HepG2 (cell line): ENCODE data around the gene RNASE12. TPM values are rescaled to one million over a fixed set of nuclear protein-coding genes. Genes with fewer than 3 reads are reported as not detected.
A peak's percentile ranks its signal among the peaks of the same experiment; 100 is the strongest.

Experiments used
- ARNTL ChIP-seq: sonication (generic); formaldehyde crosslinking; IDR thresholded peaks from 2 replicates; pipeline ENCODE4 v1.4.0; 2020; ENCODE audit warnings: mild to moderate bottlenecking, missing genetic modification reagents
- CHD2 ChIP-seq: IDR thresholded peaks from 2 replicates; pipeline ENCODE4 v1.6.1; 2011; ENCODE audit warnings: low read depth, low read length, improper control_type of control experiment
- DNMT1 ChIP-seq: sonication (generic); formaldehyde crosslinking; IDR thresholded peaks from 2 replicates; pipeline ENCODE4 v1.5.1; 2020; ENCODE audit warnings: mild to moderate bottlenecking, missing genetic modification reagents
- ETV5 ChIP-seq: IDR thresholded peaks from 2 replicates; pipeline ENCODE4 v1.6.1; 2018; ENCODE audit warnings: missing biosample characterization, missing genetic modification reagents, inconsistent platforms, borderline replicate concordance
- FOXP1 ChIP-seq, 2 experiments: fragments of 450-650 bp in 1 of 2; IDR thresholded peaks; 2 replicates each; pipeline ENCODE4 v1.6.1; 2017 to 2018; ENCODE audit warnings: antibody characterized with exemption in 1 of 2
- HNRNPH1 ChIP-seq: fragments of 200-400 bp; formaldehyde crosslinking; optimal IDR thresholded peaks from 2 replicates; pipeline ENCODE3; 2017; ENCODE audit warnings: mild to moderate bottlenecking, low read depth, low read length
- HOXA3 ChIP-seq: sonication (generic); formaldehyde crosslinking; IDR thresholded peaks from 2 replicates; pipeline ENCODE4 v1.5.0; 2020; ENCODE audit warnings: missing genetic modification reagents
- KDM3A ChIP-seq: IDR thresholded peaks from 2 replicates; pipeline ENCODE4 v1.6.1; 2018; ENCODE audit warnings: low read depth, missing compliant biosample characterization
- MLX ChIP-seq: IDR thresholded peaks from 2 replicates; pipeline ENCODE4 v1.6.1; 2016
- MXD3 ChIP-seq: IDR thresholded peaks from 2 replicates; pipeline ENCODE4 v1.6.1; 2016; ENCODE audit warnings: mild to moderate bottlenecking, missing biosample characterization, missing genetic modification reagents
- NCOA2 ChIP-seq: sonication (generic); formaldehyde crosslinking; IDR thresholded peaks from 2 replicates; pipeline ENCODE4 v1.8.0; 2022; ENCODE audit warnings: inconsistent platforms
- RARA ChIP-seq: IDR thresholded peaks from 2 replicates; pipeline ENCODE4 v1.6.1; 2016; ENCODE audit warnings: missing genetic modification reagents, missing compliant biosample characterization
- SALL1 ChIP-seq: sonication (generic); formaldehyde crosslinking; IDR thresholded peaks from 2 replicates; pipeline ENCODE4 v1.8.0; 2022; ENCODE audit warnings: mild to moderate bottlenecking, missing genetic modification reagents
- SAP130 ChIP-seq: IDR thresholded peaks from 2 replicates; pipeline ENCODE4 v1.6.1; 2016; ENCODE audit warnings: low read depth
- TCF7 ChIP-seq: sonication (generic); IDR thresholded peaks from 2 replicates; pipeline ENCODE4 v1.6.1; 2016; ENCODE audit warnings: antibody characterized with exemption, low read depth
- ZNF101 ChIP-seq: sonication (generic); formaldehyde crosslinking; IDR thresholded peaks from 2 replicates; pipeline ENCODE4 v1.4.0; 2020; ENCODE audit warnings: mild to moderate bottlenecking, low read depth, missing genetic modification reagents, borderline replicate concordance
- ZNF256 ChIP-seq: sonication (generic); formaldehyde crosslinking; conservative IDR thresholded peaks from 2 replicates; pipeline ENCODE4 v1.4.0; 2020; ENCODE audit warnings: missing genetic modification reagents
- ZNF317 ChIP-seq: sonication (generic); formaldehyde crosslinking; IDR thresholded peaks from 2 replicates; pipeline ENCODE4 v1.5.0; 2020; ENCODE audit warnings: mild to moderate bottlenecking, missing genetic modification reagents
- ZNF354B ChIP-seq: sonication (generic); formaldehyde crosslinking; IDR thresholded peaks from 2 replicates; pipeline ENCODE4 v1.8.0; 2022; ENCODE audit warnings: mild to moderate bottlenecking, missing genetic modification reagents
- ZNF567 ChIP-seq: sonication (generic); formaldehyde crosslinking; IDR thresholded peaks from 2 replicates; pipeline ENCODE4 v1.8.1; 2023; ENCODE audit warnings: mild to moderate bottlenecking, missing genetic modification reagents, borderline replicate concordance
- ZNF691 ChIP-seq: sonication (generic); formaldehyde crosslinking; IDR thresholded peaks from 2 replicates; pipeline ENCODE4 v1.4.0; 2020; ENCODE audit warnings: missing genetic modification reagents, low read depth, mild to moderate bottlenecking, borderline replicate concordance
- ZNF784 ChIP-seq: sonication (generic); formaldehyde crosslinking; IDR thresholded peaks from 2 replicates; pipeline ENCODE4 v1.5.1; 2020; ENCODE audit warnings: missing genetic modification reagents, mild to moderate bottlenecking, borderline replicate concordance
- polyA plus RNA-seq, 8 experiments: library from polyadenylated mRNA; depleted of rRNA in 3 of 8; stranded (reverse) in 7 of 8; unstranded in 1 of 8; fragments of >200 nt; fragmentation: Illumina TruSeq in 4 of 8; extraction: Trizol in 4 of 8; gene quantifications; 2 replicates each; pipeline versions ENCODE4 v1.2.1 to v1.2.3, GENCODE V29; 2011 to 2016; ENCODE audit warnings: low read depth in 4 of 8, missing spikeins in 1 of 8, mixed read lengths in 1 of 8; ENCODE audit not compliant: insufficient read depth in 1 of 8
- total RNA-seq, 5 experiments: library from RNA; depleted of rRNA; stranded (reverse); fragments of >200 nt; fragmentation: Illumina TruSeq; extraction: Trizol; gene quantifications; 2 replicates each; pipeline ENCODE4 v1.2.3, GENCODE V29; 2016; ENCODE audit warnings: low read depth in 1 of 5
- TF ChIP-seq, protein P1 (sequence below): sonication (generic); formaldehyde crosslinking; IDR thresholded peaks from 2 replicates; pipeline ENCODE4 v1.5.1; 2020; ENCODE audit warnings: mild to moderate bottlenecking, missing genetic modification reagents, borderline replicate concordance

The RNASE12 gene
- total and polyA plus RNA-seq, 2 of the 13 experiments (the other 11 are each of a cell fraction or from before 2014, with no cell fraction given), result not detected

GRCh38 chr14:20620798-20621478 lies 29.8 kb upstream of the RNASE12 start (continued):
- peak; percentile 63; the same call in 1 of the 2 replicates for TF ChIP-seq ZNF691 (CRISPR knock-in tag)
- no peak for TF ChIP-seq DNMT1 (CRISPR knock-in tag)
- TF ChIP-seq ARNTL (CRISPR knock-in tag), result no peak
- no peak for TF ChIP-seq ZNF354B (CRISPR knock-in tag)
- no peak for TF ChIP-seq FOXP1 (IDR thresholded peaks at IDR 0.05)
- TF ChIP-seq FOXP1 (CRISPR knock-in tag; IDR thresholded peaks at IDR 0.05), result peak; percentile 51; the same call in 1 of the 2 replicates
- TF ChIP-seq ZNF101 (CRISPR knock-in tag), result no peak
- 0 out of 2 replicates have a peak, but pooled peaks have one; percentile 15 for TF ChIP-seq HOXA3 (CRISPR knock-in tag)
- no peak; the same call in 1 of the 2 replicates for TF ChIP-seq MLX (CRISPR knock-in tag)
- TF ChIP-seq ZNF256, result no peak
- TF ChIP-seq KDM3A (CRISPR knock-in tag), result no peak
- peak; percentile 66 for TF ChIP-seq SAP130 (CRISPR knock-in tag)
- TF ChIP-seq SALL1, result peak; percentile 41; the same call in 1 of the 2 replicates
- TF ChIP-seq RARA, result peak; percentile 16
- TF ChIP-seq NCOA2 (CRISPR knock-in tag), result peak; percentile 39; the same call in 1 of the 2 replicates
- TF ChIP-seq MXD3, result no peak
- TF ChIP-seq ZNF317 (CRISPR knock-in tag), result 0 out of 2 replicates have a peak, but pooled peaks have one; percentile 75
- no peak for TF ChIP-seq CHD2
- no peak for TF ChIP-seq ZNF567 (CRISPR knock-in tag)
- peak; percentile 81; the same call in 1 of the 2 replicates for TF ChIP-seq ETV5 (CRISPR knock-in tag)
- 0 out of 2 replicates have a peak, but pooled peaks have one; percentile 54 for TF ChIP-seq ZNF784
- TF ChIP-seq, protein P1, sequence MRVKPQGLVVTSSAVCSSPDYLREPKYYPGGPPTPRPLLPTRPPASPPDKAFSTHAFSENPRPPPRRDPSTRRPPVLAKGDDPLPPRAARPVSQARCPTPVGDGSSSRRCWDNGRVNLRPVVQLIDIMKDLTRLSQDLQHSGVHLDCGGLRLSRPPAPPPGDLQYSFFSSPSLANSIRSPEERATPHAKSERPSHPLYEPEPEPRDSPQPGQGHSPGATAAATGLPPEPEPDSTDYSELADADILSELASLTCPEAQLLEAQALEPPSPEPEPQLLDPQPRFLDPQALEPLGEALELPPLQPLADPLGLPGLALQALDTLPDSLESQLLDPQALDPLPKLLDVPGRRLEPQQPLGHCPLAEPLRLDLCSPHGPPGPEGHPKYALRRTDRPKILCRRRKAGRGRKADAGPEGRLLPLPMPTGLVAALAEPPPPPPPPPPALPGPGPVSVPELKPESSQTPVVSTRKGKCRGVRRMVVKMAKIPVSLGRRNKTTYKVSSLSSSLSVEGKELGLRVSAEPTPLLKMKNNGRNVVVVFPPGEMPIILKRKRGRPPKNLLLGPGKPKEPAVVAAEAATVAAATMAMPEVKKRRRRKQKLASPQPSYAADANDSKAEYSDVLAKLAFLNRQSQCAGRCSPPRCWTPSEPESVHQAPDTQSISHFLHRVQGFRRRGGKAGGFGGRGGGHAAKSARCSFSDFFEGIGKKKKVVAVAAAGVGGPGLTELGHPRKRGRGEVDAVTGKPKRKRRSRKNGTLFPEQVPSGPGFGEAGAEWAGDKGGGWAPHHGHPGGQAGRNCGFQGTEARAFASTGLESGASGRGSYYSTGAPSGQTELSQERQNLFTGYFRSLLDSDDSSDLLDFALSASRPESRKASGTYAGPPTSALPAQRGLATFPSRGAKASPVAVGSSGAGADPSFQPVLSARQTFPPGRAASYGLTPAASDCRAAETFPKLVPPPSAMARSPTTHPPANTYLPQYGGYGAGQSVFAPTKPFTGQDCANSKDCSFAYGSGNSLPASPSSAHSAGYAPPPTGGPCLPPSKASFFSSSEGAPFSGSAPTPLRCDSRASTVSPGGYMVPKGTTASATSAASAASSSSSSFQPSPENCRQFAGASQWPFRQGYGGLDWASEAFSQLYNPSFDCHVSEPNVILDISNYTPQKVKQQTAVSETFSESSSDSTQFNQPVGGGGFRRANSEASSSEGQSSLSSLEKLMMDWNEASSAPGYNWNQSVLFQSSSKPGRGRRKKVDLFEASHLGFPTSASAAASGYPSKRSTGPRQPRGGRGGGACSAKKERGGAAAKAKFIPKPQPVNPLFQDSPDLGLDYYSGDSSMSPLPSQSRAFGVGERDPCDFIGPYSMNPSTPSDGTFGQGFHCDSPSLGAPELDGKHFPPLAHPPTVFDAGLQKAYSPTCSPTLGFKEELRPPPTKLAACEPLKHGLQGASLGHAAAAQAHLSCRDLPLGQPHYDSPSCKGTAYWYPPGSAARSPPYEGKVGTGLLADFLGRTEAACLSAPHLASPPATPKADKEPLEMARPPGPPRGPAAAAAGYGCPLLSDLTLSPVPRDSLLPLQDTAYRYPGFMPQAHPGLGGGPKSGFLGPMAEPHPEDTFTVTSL, result peak; percentile 59; the same call in 1 of the 2 replicates
- TF ChIP-seq HNRNPH1, result no peak
- peak; percentile 85 for TF ChIP-seq TCF7
